GM21737 (cell line): Measurements from ENCODE around the gene NXPE4.
"Not testable (repeated sequence)": the region's sequence is repeated elsewhere in the genome, so short reads cannot be mapped to it uniquely, and the experiment has no call there.

Experiments used
- ATAC-seq: cut with Tn5 transposase; IDR thresholded peaks from one replicate; pipeline ENCODE4 v1.9.1; 2021; ENCODE audit warnings: mild to moderate bottlenecking, moderate library complexity; ENCODE audit not compliant: unreplicated experiment

The NXPE4 gene

DNA sequence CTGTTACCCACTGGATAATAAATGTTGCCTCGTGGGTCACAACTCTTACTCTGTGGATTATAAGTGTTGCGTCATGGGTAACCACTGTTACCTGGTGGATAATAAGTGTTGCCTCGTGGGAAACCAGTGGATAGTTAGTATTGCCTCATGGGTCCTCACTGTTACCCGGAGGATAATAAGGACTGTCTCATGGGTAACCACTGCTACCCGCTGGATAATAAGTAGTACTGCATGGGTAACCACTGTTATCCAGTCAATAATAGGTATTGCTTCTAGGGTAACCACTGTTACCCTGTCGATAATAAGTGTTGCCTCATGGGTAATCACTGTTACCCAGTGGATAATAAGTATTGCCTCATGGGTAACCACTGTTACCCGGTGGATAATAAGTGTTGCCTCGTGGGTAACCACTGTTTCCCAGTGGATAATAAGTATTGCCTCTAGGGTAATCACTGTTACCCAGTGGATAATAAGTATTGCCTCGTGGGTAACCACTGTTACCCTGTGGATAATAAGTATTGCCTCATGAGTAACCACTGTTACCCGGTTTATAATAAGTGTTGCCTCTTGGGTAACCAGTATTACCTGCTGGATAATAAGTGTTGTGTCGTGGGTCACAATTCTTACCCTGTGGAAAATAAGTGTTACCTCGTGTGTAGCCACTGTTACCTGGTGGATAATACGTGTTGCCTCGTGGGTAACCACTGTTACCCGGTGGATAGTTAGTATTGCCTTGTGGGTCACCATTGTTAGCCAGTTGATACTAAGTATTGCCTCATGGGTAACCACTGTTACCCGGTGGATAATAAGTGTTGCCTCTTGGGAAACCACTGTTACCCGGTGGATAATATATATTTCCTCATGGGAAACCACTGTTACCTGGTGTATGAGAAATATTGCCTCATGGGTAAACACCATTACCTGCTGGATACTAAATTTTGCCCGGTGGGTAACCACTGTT, 15.7 kb upstream of the NXPE4 start:
- no peak for ATAC-seq

DNA sequence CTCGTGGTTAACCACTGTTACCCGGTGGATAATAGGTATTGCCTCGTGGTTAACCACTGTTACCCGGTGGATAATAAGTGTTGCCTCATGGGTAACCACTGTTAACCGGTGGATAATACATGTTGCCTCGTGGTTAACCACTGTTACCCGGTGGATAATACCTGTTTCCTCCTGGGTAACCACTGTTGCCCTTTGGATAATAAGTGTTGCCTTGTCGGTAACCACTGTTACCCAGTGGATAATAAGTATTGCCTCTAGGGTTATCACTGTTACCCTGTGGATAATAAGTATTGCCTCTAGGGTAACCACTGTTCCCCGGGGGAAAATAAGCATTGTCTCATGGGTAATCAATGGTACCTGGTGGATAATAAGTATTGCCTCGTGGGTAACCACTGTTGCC, 15.0 kb upstream of the NXPE4 start:
- no peak for ATAC-seq

DNA sequence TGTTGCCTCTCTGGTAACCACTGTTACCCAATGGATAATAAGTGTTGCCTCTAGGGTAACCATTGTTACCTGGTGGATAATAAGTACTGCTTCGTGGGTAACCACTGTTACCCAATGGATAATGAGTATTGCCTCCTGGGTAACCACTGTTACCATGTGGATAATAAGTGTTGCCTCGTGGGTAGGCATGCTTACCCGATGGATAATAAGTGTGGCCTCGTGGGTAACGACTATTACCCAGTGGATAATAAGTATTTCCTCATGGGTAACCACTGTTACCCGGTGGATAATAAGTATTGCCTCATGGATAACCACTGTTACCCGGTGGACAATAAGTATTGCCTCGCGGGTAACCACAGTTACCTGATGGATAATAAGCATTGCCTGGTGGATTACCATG, 13.8 kb upstream of the NXPE4 start:
- ATAC-seq, result no peak

DNA sequence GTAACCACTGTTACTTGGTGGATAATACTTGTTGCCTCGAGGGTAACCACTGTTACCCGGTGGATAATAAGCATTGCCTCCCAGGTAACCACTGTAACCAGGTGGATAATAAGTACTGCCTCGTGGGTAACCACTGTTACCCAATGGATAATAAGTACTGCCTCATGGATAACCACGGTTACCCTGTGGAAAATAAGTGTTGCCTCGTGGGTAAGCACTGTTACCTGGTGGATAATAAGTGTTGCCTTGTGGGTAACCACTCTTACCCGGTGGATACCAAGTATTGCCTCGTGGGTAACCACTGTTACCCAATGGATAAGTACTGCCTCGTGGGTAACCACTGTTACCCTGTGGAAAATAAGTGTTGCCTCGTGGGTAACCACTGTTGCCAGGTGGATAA, 13.0 kb upstream of the NXPE4 start:
- ATAC-seq, result not testable (repeated sequence)

DNA sequence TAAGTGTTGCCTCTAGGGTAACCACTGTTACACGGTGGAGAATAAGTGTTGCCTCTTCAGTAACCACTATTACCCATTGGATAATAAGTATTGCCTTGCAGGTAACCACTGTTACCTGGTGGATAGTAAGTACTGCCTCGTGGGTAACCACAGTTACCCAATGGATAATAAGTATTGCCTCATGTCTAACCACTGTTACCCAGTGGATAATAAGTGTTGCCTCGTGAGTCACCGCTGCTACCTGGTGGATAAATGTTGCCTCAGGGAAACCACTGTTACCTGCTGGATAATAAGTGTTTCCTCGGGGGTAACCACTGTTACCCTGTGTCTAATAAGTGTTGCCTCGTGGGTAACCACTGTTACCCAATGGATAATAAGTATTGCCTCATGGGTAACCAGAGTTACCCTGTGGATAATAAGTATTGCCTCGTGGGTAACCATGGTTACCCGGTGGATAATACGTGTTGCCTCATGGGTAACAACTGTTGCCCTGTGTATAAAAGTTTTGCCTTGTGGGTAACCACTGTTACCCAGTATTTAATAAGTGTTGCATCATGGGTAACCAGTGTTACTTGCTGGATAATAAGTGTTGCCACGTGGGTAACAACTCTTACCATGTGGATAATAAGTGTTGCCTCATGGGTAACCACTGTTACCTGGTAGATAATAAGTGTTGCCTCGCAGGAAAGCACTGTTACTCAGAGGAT, 12.3 kb upstream of the NXPE4 start:
- no peak for ATAC-seq

DNA sequence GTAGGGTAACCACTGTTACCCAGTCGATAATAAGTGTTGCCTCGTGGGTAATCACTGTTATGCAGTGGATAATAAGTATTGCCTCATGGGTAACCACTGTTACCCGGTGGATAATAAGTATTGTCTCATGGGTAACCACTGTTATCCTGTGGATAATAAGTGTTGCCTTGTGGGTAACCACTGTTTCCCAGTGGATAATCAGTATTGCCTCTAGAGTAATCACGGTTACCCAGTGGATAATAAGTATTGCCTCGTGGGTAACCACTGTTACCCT, 11.2 kb upstream of the NXPE4 start:
- ATAC-seq, result not testable (repeated sequence)

DNA sequence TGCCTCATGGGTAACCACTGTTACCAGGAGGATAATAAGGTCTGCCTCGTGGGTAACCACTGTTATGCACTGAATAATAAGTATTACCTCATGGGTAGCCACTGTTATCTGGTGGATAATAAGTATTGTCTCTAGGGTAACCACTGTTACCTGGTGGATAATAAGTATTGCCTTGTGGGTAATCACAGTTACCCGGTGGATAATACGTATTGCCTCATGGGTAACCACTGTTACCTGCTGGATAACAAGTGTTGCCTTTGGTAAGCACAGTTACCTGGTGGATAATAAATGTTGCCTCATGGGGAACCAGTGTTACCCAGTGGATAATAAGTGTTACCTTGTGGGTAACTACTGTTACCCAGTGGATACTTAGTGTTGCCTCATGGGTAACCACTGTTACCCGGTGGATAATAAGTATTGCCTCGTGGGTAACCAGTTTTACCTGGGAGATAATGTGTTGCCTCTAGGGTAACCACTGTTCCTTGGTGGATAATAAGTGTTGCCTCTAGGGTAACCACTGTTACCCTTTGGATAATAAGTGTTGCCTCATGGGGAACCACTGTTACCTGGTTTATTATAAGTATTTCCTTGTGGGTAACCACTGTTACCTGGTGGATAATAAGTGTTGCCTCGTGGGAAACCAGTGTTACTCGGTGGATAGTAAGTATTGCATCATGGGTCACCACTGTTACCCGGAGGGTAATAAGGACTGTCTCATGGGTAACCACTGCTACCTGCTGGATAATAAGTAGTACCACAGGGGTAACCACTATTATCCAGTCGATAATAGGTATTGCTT, 10.6 kb upstream of the NXPE4 start:
- ATAC-seq, result no peak

DNA sequence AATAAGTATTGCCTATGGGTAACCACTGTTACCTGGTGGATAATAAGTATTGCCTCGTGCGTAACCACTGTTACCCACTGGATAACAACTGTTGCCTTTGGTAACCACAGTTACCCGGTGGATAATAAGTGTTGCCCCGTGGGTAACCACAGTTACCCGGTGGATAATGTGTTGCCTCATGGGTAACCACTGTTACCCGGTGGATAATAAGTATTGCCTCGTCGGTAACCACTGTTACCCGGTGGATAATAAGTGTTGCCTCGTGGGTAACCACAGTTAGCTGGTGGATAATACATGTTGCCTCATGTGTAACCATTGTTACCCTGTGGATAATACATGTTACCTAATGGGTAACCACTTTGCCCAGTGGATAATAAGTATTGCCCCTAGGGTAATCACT, 9.8 kb upstream of the NXPE4 start:
- ATAC-seq, result no peak

DNA sequence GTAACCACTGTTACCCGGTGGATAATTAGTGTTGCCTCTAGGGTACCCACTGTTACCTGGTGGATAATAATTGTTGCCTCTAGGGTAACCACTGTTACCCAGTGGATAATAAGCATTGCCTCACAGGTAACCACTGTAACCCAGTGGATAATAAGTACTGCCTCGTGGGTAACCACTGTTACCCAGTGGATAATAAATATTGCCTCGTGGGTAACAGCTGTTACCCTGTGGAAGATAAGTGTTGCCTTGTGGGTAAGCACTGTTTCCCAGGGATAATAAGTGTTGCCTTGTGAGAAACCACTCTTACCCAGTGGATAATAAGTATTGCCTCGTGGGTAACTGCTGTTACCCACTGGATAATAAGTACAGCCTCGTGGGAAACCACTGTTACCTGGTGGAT, 9.3 kb upstream of the NXPE4 start:
- ATAC-seq, result no peak

DNA sequence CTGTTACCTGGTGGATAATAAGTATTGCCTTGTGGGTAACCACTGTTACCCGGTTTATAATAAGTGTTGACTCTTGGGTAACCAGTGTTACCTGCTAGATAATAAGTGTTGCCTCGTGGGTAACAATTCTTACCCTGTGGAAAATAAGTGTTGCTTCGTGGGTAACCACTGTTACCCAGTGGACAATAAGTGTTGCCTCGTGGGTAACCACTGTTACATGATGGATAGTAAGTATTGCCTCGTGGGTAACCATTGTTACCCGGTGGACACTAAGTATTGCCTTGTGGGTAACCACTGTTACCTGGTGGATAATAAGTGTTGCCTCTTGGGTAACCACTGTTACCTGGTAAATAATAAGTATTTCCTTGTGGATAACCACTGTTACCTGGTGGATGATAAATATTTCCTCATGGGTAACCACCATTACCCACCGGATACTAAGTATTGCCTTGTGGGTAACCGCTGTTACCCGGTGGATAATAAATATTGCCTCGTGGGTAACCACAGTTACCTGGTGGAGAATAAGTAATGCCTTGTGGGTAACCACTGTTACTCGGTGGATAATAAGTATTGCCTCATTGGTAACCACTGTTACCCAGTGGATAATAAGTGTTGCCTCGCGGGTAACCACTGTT, 8.7 kb upstream of the NXPE4 start:
- ATAC-seq, result no peak

DNA sequence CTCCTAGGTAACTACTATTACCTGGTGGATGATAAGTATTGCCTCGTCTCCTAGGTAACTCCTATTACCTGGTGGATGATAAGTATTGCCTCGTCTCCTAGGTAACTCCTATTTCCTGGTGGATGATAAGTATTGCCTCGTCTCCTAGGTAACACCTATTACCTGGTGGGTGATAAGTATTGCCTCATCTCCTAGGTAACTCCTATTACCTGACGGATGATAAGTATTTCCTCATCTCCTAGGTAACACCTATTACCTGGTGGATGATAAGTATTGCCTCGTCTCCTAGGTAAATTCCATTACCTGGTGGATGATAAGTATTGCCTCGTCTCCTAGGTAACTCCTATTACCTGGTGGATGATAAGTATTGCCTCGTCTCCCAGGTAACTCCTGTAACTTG, 7.6 kb upstream of the NXPE4 start:
- not testable (repeated sequence) for ATAC-seq

DNA sequence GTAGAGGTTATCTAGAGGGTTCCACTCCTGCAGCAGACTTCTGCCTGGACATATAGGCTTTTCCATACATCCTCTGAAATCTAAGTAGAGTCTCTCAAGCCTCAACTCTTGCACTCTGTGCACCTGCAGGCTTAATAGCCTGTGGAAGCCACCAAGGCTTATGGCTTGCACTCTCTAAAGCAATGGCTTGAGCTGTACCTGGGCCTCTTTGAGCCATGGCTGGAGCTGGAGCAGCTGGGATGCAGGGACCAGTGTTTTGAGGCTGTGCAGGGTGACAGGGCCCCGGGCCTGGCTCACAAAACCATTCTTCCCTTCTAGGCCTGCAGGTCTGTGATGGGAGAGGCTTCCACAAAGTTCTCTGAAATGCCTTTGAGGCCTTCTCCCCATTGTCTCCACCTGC, 2.9 kb upstream of the NXPE4 start:
- ATAC-seq, result no peak

DNA sequence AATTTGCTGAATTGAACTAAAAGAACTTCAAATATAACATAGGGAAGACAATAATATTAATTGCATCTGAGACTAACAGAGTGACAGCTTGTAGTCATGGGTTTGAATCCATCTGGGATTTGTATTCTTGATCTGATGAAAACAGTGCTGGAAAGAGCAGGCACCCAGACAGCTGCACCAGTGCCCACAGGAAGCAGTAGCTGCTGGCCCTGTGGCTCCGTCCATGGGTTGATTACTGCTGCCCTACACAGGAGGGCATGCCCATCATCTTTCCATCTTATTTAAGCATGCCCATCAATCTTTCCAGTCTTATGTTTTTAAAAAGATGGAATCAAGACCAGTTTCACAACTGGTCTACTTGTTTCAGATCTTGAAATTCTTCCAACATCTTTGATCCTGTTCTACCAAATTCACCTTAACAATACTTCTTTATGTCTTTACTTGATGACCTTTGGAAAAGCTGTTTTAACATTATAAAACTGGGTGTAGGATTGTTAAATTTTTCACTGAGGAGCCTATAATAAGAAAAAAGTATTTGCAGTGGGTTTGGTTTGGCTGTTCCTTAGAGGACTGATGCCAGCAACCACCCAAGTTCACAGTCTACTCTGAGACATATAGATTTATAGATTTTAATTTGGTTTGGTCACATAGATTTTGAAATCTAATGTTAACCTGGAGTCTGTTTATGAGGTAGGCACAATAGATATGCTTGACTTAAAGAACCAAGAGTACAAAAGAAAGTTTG, 761 bp upstream of the NXPE4 start:
- ATAC-seq, result no peak

DNA sequence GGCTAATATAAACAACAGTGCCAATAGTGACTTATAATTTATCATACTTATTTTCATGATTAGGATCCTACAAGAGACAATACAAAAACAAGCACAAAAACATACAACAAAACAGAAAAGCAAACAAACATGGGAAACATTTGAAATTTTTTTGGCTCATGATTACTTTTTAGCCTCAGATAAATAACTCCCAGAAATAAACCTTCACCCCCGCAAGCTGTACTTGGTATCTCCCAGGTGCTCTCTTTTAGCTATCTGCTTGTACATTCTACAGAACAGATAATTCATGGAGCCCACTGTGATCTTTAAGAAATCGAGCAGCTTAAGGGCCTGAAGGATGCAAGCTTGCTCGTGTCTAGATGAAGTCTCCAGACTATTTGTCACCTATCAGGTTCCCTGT, 883 bp downstream of the NXPE4 start:
- no peak for ATAC-seq

DNA sequence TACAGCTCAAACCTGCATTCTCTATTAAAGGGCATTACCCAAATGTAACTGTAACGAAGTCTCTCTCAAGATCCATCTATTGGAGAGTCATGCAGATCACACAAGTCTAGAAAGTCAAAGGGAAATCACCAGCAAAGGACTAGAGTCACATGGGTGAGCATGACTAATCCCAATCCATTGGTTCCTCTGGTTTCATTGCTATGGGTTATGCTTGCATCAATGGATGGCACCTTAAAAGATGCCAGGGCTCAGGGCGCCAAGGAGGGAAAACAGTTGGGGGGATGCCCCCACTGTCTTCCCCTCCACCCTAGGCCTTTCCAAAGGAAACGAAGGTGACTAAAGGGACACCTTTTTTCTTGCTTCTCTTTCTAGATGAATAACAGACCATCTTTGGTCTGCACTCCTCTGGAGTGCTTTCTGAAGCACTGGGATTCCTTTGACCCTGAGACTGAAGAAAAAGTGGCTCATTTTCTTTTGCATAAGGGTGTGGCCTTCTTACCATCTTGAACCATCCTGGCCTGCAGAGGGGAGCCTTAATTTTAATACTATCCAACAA, 8.1 kb downstream of the NXPE4 start:
- no peak for ATAC-seq

DNA sequence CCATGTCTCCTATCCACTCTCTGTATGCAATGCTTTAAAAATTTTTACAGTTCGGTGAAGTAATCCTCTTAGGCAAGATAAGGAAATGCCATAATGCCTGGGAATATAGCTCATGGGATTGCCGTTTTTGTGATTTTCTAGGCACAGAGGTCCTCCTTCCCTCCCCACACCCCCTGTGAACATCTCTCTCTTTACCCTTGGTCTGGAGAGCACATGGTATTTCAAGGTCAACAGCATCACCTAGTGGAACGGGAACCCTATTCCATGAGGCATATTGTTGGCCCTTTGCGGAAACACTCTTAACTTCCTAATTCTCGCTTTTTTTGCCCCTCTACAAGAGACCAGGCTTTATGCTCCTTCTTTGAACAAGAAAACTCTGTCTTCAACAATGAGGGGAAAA, 8.8 kb downstream of the NXPE4 start:
- no peak for ATAC-seq

DNA sequence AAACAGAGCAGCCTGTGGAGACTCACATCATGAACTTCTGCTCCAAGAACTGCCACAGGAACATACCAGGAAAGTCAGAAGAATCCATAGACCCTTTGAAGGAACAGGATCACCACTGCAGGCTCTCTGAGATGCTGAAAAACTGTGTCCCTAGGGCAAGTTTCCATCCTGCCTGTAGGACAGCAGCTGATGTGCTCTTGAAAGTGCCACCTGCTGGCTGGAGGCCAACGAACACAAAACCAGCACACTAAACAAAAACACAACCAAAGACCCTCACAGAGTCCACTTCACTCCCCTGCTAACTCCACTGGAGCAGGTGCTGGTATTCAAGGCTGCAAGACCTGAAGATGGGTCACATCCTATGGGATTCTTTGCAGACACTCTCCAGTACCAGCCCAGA, 23.9 kb downstream of the NXPE4 start:
- ATAC-seq, result no peak

DNA sequence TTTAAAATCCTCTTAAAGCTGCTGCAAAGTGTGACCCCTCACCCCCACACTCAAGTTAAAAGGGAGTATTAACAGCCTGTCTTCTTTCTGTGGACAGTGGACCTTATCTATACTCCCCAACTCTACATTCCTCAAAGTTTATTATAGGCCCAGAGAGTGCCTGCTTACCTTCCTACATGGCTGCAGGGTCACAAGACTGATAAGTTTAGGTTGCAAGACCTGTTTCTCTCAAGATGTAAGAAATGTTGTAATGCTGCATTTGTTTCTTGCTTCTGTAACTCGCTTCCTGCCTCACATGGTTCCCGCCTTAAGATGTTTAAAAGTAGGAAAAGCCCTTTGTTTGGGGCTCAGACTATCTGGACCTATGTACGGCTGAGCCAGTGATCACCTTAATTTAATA, 25.8 kb downstream of the NXPE4 start:
- ATAC-seq, result no peak

DNA sequence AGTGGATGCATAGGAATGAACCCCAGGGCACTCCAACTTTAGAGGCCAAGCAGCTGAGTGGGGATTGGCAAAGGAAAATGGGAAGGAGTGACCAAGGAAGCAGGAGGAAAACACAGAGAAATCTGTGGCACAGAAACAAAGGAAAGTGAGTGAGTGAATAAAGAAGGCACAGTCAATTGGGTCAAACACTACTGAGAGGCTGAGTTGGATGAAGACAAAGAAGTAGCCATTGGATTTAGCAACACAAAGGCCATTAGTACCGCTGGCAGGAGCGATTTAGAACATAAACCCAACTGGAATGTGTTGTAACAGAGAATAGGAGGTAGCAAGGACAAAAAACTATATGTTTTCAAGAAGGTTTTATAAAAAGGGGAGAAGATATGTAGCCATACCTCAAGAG, 29.3 kb downstream of the NXPE4 start:
- no peak for ATAC-seq

DNA sequence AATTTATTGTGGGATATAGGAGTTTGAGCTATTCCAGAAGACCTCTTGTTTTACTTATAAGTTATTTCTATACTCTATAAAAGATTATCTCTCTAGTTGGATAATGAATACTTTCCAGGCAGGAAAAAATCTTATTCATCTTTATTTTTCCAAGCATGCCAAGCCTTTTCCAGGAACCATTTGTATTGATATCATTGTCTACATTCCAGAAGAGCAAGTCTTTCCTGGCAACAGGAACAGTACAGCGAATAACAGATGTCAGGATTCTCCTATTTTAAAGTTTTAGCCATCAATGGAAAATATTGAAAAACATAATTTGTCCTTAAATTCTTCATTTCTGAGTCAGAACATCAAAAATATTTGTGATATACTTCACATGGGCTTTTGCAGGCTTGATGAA, 30.8 kb downstream of the NXPE4 start:
- no peak for ATAC-seq
